Ecto neural progenitor cell (in vitro differentiated cells): Measurements from ENCODE around the gene ZNF621.

ENCODE experiments used
- DNase-seq: peaks from one replicate; pipeline ENCODE4 v3.0.0-alpha.2; 2018; ENCODE audit warnings: low spot score

Gene ZNF621

GRCh38 chr3:40524568-40525285 lies at the start of gene ZNF621:
Gene ZNF621 (plus strand): TSS chr3:40524960. CDS start chr3:40525841, 881 bp downstream.
- DNase-seq: peak; percentile 94

- DNase-seq: peak; percentile 77
These were observed 48.0 kb upstream of the ZNF621 start, which contains the start of gene ZNF619 for GRCh38 chr3:40476478-40477470. Gene ZNF619 (plus strand): TSS chr3:40477122. CDS start chr3:40477980, 858 bp downstream.

- DNase-seq: no peak
These were observed 47.1 kb upstream of the ZNF621 start for GRCh38 chr3:40477666-40478065.

- no peak for DNase-seq
These were observed 37.6 kb upstream of the ZNF621 start for GRCh38 chr3:40487172-40487571.

GRCh38 chr3:40490916-40491315 lies 33.8 kb upstream of the ZNF621 start:
- DNase-seq: no peak

- no peak for DNase-seq
These were observed 30.1 kb upstream of the ZNF621 start for GRCh38 chr3:40494698-40495097.

GRCh38 chr3:40497288-40497687 lies 27.5 kb upstream of the ZNF621 start:
- no peak for DNase-seq

- DNase-seq: no peak
These were observed 24.8 kb upstream of the ZNF621 start for GRCh38 chr3:40499952-40500351.

- no peak for DNase-seq
These were observed 22.7 kb upstream of the ZNF621 start for GRCh38 chr3:40502034-40502433.

GRCh38 chr3:40504636-40505430 lies 19.9 kb upstream of the ZNF621 start:
- DNase-seq: no peak

GRCh38 chr3:40505599-40506462 lies 18.9 kb upstream of the ZNF621 start, which contains the start of gene ZNF620:
Gene ZNF620 (plus strand): TSS chr3:40506039. CDS start chr3:40506353, 314 bp downstream.
- peak; percentile 91 for DNase-seq

GRCh38 chr3:40511031-40511718 lies 13.6 kb upstream of the ZNF621 start:
- no peak for DNase-seq

- no peak for DNase-seq
These were observed 8.6 kb upstream of the ZNF621 start for GRCh38 chr3:40516201-40516600.

- no peak for DNase-seq
These were observed 6.7 kb upstream of the ZNF621 start for GRCh38 chr3:40518067-40518466.

- no peak for DNase-seq
These were observed 5.9 kb upstream of the ZNF621 start for GRCh38 chr3:40518848-40519247.

- no peak for DNase-seq
These were observed 3.5 kb upstream of the ZNF621 start for GRCh38 chr3:40521254-40521653.

- no peak for DNase-seq
These were observed 979 bp upstream of the ZNF621 start for GRCh38 chr3:40523781-40524180.

GRCh38 chr3:40524222-40524567 lies 565 bp upstream of the ZNF621 start:
- DNase-seq: no peak

GRCh38 chr3:40528426-40528825 lies 3.7 kb downstream of the ZNF621 start:
- no peak for DNase-seq

GRCh38 chr3:40532252-40532651 lies 7.5 kb downstream of the ZNF621 start:
- DNase-seq: no peak
